GM18907 (cell line): ENCODE results near the gene PLXNA3.

ENCODE experiments used
- ATAC-seq: cut with Tn5 transposase; IDR thresholded peaks from one replicate; pipeline ENCODE4 v1.9.1; 2021; ENCODE audit warnings: mild to moderate bottlenecking, moderate library complexity; ENCODE audit not compliant: unreplicated experiment

The PLXNA3 gene

DNA sequence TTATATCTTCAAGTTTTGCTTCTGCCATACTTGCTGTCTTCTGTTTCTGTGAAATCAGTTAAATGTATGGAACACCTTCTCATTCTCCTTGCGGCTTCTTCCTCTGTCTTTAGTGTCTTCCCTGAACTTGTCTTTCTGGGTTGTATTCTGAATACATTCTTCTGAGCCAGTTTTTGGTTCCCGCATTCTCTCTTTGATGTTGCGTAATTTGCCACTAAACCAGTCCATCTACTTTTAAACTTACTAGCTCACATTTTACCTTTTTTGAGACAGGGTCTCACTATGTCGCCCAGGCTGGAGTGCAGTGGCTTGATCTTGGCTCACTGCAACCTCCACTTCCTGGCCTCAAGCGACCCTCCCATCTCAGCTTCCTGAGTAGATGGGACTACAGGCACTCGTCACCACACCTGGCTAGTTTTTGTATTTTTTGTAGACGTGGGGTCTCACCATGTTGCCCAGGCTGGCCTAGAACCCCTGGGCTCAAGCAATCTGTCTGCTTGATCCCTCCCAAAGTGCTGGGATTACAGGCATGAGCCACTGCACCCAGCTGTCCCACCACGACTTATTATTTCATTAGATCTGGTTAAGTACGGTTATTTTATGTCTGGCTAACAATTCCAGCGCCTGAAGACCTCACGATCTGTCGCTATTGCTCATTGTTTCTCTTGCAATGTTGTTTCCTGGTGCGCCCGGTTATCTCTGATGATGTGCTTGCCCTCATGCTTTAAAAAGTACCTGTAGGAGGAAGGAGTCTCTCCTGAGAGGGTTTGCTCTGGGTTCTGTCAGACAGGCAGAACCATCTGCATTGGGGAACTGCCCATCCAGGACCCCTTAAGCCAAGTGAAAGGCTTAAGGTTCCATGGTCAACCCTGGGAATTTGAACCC lies 67.8 kb downstream of the PLXNA3 start:
- no peak for ATAC-seq

DNA sequence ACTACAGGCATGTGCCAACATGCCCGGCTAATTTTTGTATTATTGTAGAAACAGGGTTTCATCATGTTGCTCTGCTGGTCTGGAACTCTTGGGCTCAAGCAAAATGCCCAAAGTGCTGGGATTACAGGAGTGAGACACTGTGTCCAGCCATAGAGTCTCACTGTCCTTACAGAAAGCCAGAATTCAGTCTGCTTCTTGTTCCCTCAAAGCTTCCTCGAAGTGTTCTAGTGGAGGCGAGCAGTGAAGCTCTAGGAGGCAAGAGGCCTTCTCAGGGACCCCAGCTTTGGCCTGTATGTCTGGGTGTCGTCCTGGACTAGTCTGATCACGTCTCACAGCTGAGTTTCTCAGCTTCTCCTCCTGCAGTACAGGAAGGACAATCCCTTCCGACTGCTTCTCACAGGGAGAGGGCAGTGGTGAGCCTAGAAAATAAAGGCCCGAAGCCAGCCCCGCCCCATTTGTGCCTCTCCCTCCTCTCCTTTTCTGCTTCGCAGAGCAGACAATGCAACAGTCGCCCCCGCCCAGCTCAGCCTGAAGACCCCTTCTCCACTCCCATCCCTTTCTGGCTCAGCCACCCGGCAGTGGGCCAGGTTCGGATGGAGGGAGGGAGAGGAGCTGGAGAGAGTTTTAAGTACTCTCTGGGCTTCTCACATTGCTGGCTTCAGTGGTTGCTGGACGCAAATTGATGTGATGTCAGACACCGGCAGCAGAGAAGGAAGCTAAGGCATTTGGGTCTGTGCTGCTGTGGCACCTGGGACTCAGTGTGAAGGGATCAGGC lies 69.0 kb downstream of the PLXNA3 start:
- peak; percentile 74 for ATAC-seq
